WTC11 (cell line): ENCODE measurements around the gene USH2A. TPM values are rescaled to one million over a fixed set of nuclear protein-coding genes. Genes with fewer than 3 reads are reported as not detected.

Experiments
- ATAC-seq: fragments of 200-7000 bp; cut with Tn5 transposase; 2 replicates; pipeline ENCODE4 v1.10.0; 2021; ENCODE audit warnings: mild to moderate bottlenecking, moderate library complexity
- CTCF ChIA-PET: fragments of 300-600 bp; sonication (Branson Sonifier 250); formaldehyde crosslinking; loops from one replicate; lab custom pipeline; 2021; ENCODE audit warnings: antibody characterized with exemption; lab: Charles Lee
- POLR2A ChIA-PET: fragments of 350-600 bp; sonication (Branson Sonifier 250); formaldehyde crosslinking; loops from one replicate; lab custom pipeline; 2021; ENCODE audit warnings: antibody characterized with exemption; lab: Charles Lee
- DNase-seq: peaks from one replicate; pipeline ENCODE4 v3.0.0; 2021; ENCODE audit warnings: low spot score
- H3K27ac Mint-ChIP-seq: 2 replicates; pipeline ENCODE4 v1.8.0; 2021; ENCODE audit warnings: mixed read lengths
- H3K27me3 Mint-ChIP-seq: 2 replicates; pipeline ENCODE4 v1.8.0; 2021; ENCODE audit warnings: low read depth, mild to moderate bottlenecking, moderate library complexity, mixed read lengths
- H3K36me3 Mint-ChIP-seq: 2 replicates; pipeline ENCODE4 v1.8.0; 2021; ENCODE audit warnings: mixed read lengths
- H3K4me1 Mint-ChIP-seq: 2 replicates; pipeline ENCODE4 v1.8.0; 2022; ENCODE audit warnings: mixed read lengths
- H3K4me3 Mint-ChIP-seq: 2 replicates; pipeline ENCODE4 v1.8.0; 2021; ENCODE audit warnings: mild to moderate bottlenecking, moderate library complexity, mixed read lengths
- H3K9me3 Mint-ChIP-seq: 2 replicates; pipeline ENCODE4 v1.8.0; 2021; ENCODE audit warnings: mixed read lengths
- CREM ChIP-seq: sonication (generic); formaldehyde crosslinking; IDR thresholded peaks from 2 replicates; pipeline ENCODE4 v1.8.1; 2022; ENCODE audit warnings: mild to moderate bottlenecking, missing genetic modification reagents, moderate library complexity
- ELF4 ChIP-seq: sonication (generic); formaldehyde crosslinking; IDR thresholded peaks from 2 replicates; pipeline ENCODE4 v1.8.1; 2022; ENCODE audit warnings: low read depth, mild to moderate bottlenecking, moderate library complexity, missing genetic modification reagents
- ESRRA ChIP-seq: sonication (generic); formaldehyde crosslinking; IDR thresholded peaks from 2 replicates; pipeline ENCODE4 v1.8.1; 2022; ENCODE audit warnings: mild to moderate bottlenecking, missing genetic modification reagents, borderline replicate concordance
- ETV6 ChIP-seq: sonication (generic); formaldehyde crosslinking; IDR thresholded peaks from 2 replicates; pipeline ENCODE4 v1.8.1; 2022; ENCODE audit warnings: mild to moderate bottlenecking, missing genetic modification reagents
- FOXK1 ChIP-seq: sonication (generic); formaldehyde crosslinking; IDR thresholded peaks from 2 replicates; pipeline ENCODE4 v1.8.0; 2022; ENCODE audit warnings: mild to moderate bottlenecking, moderate library complexity, missing genetic modification reagents
- GRHL2 ChIP-seq: fragments of 250-450 bp; sonication (Bioruptor Pico); IDR thresholded peaks from 2 replicates; pipeline ENCODE4 v1.8.0; 2022; ENCODE audit warnings: mild to moderate bottlenecking, moderate library complexity; ENCODE audit not compliant: insufficient replicate concordance, severe bottlenecking
- GTF2I ChIP-seq: fragments of 250-450 bp; sonication (Bioruptor Pico); conservative IDR thresholded peaks from 2 replicates; pipeline ENCODE4 v1.4.0; 2021; ENCODE audit warnings: mild to moderate bottlenecking
- HMGA2 ChIP-seq: fragments of 250-450 bp; sonication (Bioruptor Pico); IDR thresholded peaks from 2 replicates; pipeline ENCODE4 v1.4.0; 2021; ENCODE audit warnings: mild to moderate bottlenecking, moderate library complexity
- MXD4 ChIP-seq: fragments of 250-450 bp; sonication (Bioruptor Pico); IDR thresholded peaks from 2 replicates; pipeline ENCODE4 v1.8.0; 2021; ENCODE audit warnings: mild to moderate bottlenecking, moderate library complexity, borderline replicate concordance
- NFATC4 ChIP-seq: fragments of 250-450 bp; sonication (Bioruptor Pico); IDR thresholded peaks from 2 replicates; pipeline ENCODE4 v1.9.0; 2021; ENCODE audit warnings: mild to moderate bottlenecking
- OVOL2 ChIP-seq: fragments of 250-450 bp; sonication (Bioruptor Pico); IDR thresholded peaks from 2 replicates; pipeline ENCODE4 v1.9.0; 2021; ENCODE audit warnings: mild to moderate bottlenecking, borderline replicate concordance
- SOX15 ChIP-seq: fragments of 250-450 bp; sonication (Bioruptor Pico); IDR thresholded peaks from 2 replicates; pipeline ENCODE4 v1.9.0; 2021; ENCODE audit warnings: mild to moderate bottlenecking
- ZNF121 ChIP-seq: sonication (generic); formaldehyde crosslinking; IDR thresholded peaks from 2 replicates; pipeline ENCODE4 v1.8.0; 2023; ENCODE audit warnings: missing genetic modification reagents
- ZNF317 ChIP-seq: sonication (generic); formaldehyde crosslinking; IDR thresholded peaks from 2 replicates; pipeline ENCODE4 v1.8.1; 2023; ENCODE audit warnings: low read depth, mild to moderate bottlenecking, moderate library complexity, missing genetic modification reagents, borderline replicate concordance
- ZNF396 ChIP-seq: fragments of 250-450 bp; sonication (Bioruptor Pico); IDR thresholded peaks from 2 replicates; pipeline ENCODE4 v1.8.0; 2021; ENCODE audit warnings: mild to moderate bottlenecking, moderate library complexity, borderline replicate concordance
- ZNF423 ChIP-seq: fragments of 250-450 bp; sonication (Bioruptor Pico); IDR thresholded peaks from 2 replicates; pipeline ENCODE4 v2.1.2; 2022; ENCODE audit warnings: mild to moderate bottlenecking, moderate library complexity
- total RNA-seq: library from RNA; stranded (reverse); gene quantifications from 3 replicates; pipeline ENCODE4 v1.2.3, GENCODE V29; 2021
- TF ChIP-seq, protein P1 (sequence below): sonication (generic); formaldehyde crosslinking; IDR thresholded peaks from 2 replicates; pipeline ENCODE4 v1.8.0; 2023; ENCODE audit warnings: mild to moderate bottlenecking, missing genetic modification reagents
- TF ChIP-seq, protein P2 (sequence below): sonication (generic); formaldehyde crosslinking; IDR thresholded peaks from 2 replicates; pipeline ENCODE4 v1.8.1; 2022; ENCODE audit warnings: low read depth, missing genetic modification reagents, borderline replicate concordance
- TF ChIP-seq, protein P3 (sequence below): sonication (generic); formaldehyde crosslinking; IDR thresholded peaks from 2 replicates; pipeline ENCODE4 v1.8.0; 2023; ENCODE audit warnings: missing genetic modification reagents, mild to moderate bottlenecking, borderline replicate concordance
- TF ChIP-seq, protein P4 (sequence below): sonication (generic); formaldehyde crosslinking; IDR thresholded peaks from 2 replicates; pipeline ENCODE4 v1.8.1; 2022; ENCODE audit warnings: mild to moderate bottlenecking, moderate library complexity, missing genetic modification reagents
- TF ChIP-seq, protein P5 (sequence below): sonication (generic); formaldehyde crosslinking; IDR thresholded peaks from 2 replicates; pipeline ENCODE4 v1.8.1; 2023; ENCODE audit warnings: mild to moderate bottlenecking, missing genetic modification reagents

The USH2A gene
- total RNA-seq, 1 experiment from 2014 or later: 0.37 TPM

DNA sequence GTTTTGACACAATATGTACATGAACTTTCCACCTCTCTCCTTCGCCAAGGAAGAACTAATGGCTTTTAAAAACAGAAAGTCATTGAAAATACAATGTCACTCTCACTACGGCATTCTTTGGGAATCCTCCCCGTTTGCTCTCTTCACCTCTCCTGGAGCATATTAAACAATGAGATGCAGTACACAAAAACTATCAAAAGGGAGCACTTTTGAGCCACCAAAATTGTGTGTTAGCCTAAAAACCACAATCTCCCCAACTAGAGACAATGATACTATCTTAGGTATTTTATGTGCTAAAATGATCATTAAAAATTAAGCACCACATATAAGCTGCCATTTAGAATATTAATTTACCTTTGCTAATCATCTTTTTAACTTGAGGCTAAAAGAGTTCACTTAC lies 430.6 kb downstream of the USH2A start:
- no peak overlapping the region for H3K27ac Mint-ChIP-seq
- no peaks in the 10 kb centered on the region for H3K9me3 Mint-ChIP-seq
- H3K4me3 Mint-ChIP-seq: no peak overlapping the region
- POLR2A ChIA-PET: no interaction called here
- DNase-seq (no peak), ATAC-seq (peak; percentile 88)
- H3K4me1 Mint-ChIP-seq: peaks cover 23% of the 10 kb centered on the region
- CTCF ChIA-PET: no interaction called here
- no peaks in the 10 kb centered on the region for H3K27me3 Mint-ChIP-seq
- no peak for TF ChIP-seq OVOL2
- TF ChIP-seq GRHL2 (CRISPR knock-in tag): no peak
- TF ChIP-seq NFATC4 (CRISPR knock-in tag): no peak
- TF ChIP-seq, protein P1, sequence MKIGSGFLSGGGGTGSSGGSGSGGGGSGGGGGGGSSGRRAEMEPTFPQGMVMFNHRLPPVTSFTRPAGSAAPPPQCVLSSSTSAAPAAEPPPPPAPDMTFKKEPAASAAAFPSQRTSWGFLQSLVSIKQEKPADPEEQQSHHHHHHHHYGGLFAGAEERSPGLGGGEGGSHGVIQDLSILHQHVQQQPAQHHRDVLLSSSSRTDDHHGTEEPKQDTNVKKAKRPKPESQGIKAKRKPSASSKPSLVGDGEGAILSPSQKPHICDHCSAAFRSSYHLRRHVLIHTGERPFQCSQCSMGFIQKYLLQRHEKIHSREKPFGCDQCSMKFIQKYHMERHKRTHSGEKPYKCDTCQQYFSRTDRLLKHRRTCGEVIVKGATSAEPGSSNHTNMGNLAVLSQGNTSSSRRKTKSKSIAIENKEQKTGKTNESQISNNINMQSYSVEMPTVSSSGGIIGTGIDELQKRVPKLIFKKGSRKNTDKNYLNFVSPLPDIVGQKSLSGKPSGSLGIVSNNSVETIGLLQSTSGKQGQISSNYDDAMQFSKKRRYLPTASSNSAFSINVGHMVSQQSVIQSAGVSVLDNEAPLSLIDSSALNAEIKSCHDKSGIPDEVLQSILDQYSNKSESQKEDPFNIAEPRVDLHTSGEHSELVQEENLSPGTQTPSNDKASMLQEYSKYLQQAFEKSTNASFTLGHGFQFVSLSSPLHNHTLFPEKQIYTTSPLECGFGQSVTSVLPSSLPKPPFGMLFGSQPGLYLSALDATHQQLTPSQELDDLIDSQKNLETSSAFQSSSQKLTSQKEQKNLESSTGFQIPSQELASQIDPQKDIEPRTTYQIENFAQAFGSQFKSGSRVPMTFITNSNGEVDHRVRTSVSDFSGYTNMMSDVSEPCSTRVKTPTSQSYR (CRISPR knock-in tag): no peak
- TF ChIP-seq HMGA2 (CRISPR knock-in tag): no peak
- no peak for TF ChIP-seq GTF2I (CRISPR knock-in tag)
- TF ChIP-seq SOX15 (CRISPR knock-in tag): no peak
- TF ChIP-seq ZNF396: no peak
- no peak for TF ChIP-seq ZNF317 (CRISPR knock-in tag)
- TF ChIP-seq ESRRA (CRISPR knock-in tag): no peak
- TF ChIP-seq ZNF423: no peak
- no peak for TF ChIP-seq ELF4 (CRISPR knock-in tag)
- TF ChIP-seq, all 79 proteins: peak for 0
- H3K36me3 Mint-ChIP-seq: no peaks in the 10 kb centered on the region

DNA sequence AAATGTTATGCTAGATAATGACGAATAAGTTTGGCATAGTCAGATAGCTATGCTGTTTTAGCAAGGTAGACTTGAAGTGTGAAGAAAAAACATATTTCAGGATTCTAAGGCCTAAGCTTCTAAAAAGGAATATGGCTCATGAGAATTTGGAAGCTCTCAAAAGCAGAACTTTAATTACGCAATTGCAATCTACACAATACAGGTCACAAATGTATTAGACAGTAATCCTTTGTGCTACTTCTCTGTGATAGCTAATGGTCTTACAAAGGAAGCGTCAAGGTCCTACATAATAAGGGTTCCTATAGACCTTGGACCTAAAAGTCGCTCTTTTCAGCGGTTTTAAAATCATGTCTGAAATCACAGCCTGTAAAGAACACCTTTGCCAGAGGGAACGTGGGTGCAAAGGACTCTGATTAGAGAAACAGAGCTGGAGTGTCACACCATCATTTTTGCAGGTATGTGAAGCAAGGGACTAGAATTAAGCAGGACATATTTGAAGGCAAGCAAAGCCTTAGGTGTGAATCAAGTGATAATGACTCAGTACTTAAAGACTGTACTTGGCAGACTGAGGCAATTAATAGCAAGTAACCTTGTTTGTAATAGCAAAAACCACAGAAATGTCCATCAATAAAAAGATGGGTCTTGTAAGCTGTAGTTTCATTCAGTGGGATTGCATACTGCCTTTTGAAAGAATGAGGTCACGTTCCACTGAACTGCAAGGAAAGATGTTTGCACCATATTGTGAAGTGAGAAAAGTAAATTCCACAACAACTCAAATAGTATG lies 436.0 kb downstream of the USH2A start:
- peaks cover 16% of the 10 kb centered on the region for H3K4me1 Mint-ChIP-seq
- H3K27ac Mint-ChIP-seq: no peak overlapping the region
- H3K4me3 Mint-ChIP-seq: no peak overlapping the region
- ChIA-PET POLR2A (no interaction called here), CTCF (interaction anchor here (1.0 kb wide), 1 partner anchor 14 kb away, joined by 3 read pairs; no protein-coding TSS in a partner anchor)
- no peak for DNase-seq
- no peaks in the 10 kb centered on the region for H3K36me3 Mint-ChIP-seq
- ATAC-seq: no peak
- H3K27me3 Mint-ChIP-seq: no peaks in the 10 kb centered on the region
- H3K9me3 Mint-ChIP-seq: no peaks in the 10 kb centered on the region
- TF ChIP-seq CREM (CRISPR knock-in tag) (no peak), ZNF121 (CRISPR knock-in tag) (no peak), ETV6 (no peak), MXD4 (CRISPR knock-in tag) (no peak), FOXK1 (CRISPR knock-in tag) (no peak)
- TF ChIP-seq, protein P2, sequence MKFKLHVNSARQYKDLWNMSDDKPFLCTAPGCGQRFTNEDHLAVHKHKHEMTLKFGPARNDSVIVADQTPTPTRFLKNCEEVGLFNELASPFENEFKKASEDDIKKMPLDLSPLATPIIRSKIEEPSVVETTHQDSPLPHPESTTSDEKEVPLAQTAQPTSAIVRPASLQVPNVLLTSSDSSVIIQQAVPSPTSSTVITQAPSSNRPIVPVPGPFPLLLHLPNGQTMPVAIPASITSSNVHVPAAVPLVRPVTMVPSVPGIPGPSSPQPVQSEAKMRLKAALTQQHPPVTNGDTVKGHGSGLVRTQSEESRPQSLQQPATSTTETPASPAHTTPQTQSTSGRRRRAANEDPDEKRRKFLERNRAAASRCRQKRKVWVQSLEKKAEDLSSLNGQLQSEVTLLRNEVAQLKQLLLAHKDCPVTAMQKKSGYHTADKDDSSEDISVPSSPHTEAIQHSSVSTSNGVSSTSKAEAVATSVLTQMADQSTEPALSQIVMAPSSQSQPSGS (CRISPR knock-in tag): no peak
- TF ChIP-seq, protein P3, sequence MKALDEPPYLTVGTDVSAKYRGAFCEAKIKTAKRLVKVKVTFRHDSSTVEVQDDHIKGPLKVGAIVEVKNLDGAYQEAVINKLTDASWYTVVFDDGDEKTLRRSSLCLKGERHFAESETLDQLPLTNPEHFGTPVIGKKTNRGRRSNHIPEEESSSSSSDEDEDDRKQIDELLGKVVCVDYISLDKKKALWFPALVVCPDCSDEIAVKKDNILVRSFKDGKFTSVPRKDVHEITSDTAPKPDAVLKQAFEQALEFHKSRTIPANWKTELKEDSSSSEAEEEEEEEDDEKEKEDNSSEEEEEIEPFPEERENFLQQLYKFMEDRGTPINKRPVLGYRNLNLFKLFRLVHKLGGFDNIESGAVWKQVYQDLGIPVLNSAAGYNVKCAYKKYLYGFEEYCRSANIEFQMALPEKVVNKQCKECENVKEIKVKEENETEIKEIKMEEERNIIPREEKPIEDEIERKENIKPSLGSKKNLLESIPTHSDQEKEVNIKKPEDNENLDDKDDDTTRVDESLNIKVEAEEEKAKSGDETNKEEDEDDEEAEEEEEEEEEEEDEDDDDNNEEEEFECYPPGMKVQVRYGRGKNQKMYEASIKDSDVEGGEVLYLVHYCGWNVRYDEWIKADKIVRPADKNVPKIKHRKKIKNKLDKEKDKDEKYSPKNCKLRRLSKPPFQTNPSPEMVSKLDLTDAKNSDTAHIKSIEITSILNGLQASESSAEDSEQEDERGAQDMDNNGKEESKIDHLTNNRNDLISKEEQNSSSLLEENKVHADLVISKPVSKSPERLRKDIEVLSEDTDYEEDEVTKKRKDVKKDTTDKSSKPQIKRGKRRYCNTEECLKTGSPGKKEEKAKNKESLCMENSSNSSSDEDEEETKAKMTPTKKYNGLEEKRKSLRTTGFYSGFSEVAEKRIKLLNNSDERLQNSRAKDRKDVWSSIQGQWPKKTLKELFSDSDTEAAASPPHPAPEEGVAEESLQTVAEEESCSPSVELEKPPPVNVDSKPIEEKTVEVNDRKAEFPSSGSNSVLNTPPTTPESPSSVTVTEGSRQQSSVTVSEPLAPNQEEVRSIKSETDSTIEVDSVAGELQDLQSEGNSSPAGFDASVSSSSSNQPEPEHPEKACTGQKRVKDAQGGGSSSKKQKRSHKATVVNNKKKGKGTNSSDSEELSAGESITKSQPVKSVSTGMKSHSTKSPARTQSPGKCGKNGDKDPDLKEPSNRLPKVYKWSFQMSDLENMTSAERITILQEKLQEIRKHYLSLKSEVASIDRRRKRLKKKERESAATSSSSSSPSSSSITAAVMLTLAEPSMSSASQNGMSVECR (CRISPR knock-in tag): no peak
- TF ChIP-seq, protein P4, sequence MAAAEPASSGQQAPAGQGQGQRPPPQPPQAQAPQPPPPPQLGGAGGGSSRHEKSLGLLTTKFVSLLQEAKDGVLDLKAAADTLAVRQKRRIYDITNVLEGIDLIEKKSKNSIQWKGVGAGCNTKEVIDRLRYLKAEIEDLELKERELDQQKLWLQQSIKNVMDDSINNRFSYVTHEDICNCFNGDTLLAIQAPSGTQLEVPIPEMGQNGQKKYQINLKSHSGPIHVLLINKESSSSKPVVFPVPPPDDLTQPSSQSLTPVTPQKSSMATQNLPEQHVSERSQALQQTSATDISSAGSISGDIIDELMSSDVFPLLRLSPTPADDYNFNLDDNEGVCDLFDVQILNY (CRISPR knock-in tag): no peak
- TF ChIP-seq, protein P5, sequence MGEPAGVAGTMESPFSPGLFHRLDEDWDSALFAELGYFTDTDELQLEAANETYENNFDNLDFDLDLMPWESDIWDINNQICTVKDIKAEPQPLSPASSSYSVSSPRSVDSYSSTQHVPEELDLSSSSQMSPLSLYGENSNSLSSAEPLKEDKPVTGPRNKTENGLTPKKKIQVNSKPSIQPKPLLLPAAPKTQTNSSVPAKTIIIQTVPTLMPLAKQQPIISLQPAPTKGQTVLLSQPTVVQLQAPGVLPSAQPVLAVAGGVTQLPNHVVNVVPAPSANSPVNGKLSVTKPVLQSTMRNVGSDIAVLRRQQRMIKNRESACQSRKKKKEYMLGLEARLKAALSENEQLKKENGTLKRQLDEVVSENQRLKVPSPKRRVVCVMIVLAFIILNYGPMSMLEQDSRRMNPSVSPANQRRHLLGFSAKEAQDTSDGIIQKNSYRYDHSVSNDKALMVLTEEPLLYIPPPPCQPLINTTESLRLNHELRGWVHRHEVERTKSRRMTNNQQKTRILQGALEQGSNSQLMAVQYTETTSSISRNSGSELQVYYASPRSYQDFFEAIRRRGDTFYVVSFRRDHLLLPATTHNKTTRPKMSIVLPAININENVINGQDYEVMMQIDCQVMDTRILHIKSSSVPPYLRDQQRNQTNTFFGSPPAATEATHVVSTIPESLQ (CRISPR knock-in tag): no peak
